ENCODE measurements around the gene TAS2R9. TPM values are rescaled to one million over a fixed set of nuclear protein-coding genes. Genes with fewer than 3 reads are reported as not detected.

Gene TAS2R9
- total and polyA plus RNA-seq, 2 of the 8 experiments (the other 6 are each of a cell fraction or from before 2014, with no cell fraction given) = not detected

DNA sequence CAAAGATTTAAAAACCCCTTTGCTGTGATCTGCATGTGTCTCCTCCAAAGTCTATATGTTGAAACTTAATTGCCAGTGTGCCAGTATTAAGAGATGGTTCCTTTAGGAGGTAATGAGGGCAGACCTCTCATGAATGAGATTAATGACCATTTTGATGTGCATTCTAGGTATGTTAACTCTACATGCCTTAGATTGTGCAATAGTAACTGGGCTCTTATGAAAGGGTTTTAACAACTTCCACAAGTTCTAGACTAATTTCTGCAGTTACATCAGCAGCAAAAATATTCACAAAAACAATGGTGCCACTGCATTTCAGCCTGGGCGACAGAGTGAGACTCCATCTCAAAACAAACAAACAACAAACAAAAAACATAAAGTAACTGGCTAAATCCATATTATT, 20.0 kb upstream of the TAS2R9 start:
- H3K14ac ChIP-seq (ENCODE audit: insufficient read length) = no peak overlapping the region
- no peaks in the 10 kb centered on the region for H3K4me1 ChIP-seq (replicated peaks in 1 of 4; ENCODE audit: control insufficient read depth in 3 of 4, insufficient read depth in 4 of 4, low read length in 3 of 4)
- H3K9ac ChIP-seq (replicated peaks in 1 of 4; ENCODE audit: extremely low read depth in 1 of 4, low read depth in 3 of 4, low read length in 3 of 4) = no peak overlapping the region
- H2BK5ac ChIP-seq (ENCODE audit: low read depth, low read length) = no peak overlapping the region
- no peak overlapping the region for H2BK15ac ChIP-seq (ENCODE audit: low read length)
- H3K79me2 ChIP-seq (ENCODE audit: control insufficient read depth in 1 of 2, insufficient read depth in 2 of 2, low read length in 2 of 2) = no peaks in the 10 kb centered on the region
- no peak overlapping the region for H3K4ac ChIP-seq (replicated peaks; ENCODE audit: insufficient read length, low read depth, low read length)
- no peak overlapping the region for H3K4me2 ChIP-seq (ENCODE audit: insufficient read depth in 1 of 2, low read depth in 2 of 2, low read length in 2 of 2)
- H3K79me1 ChIP-seq (ENCODE audit: low read depth, low read length) = no peaks in the 10 kb centered on the region
- no peak overlapping the region for H2BK12ac ChIP-seq (ENCODE audit: low read depth, low read length)
- H3K27ac ChIP-seq (ENCODE audit: low read depth, low read length) = no peak overlapping the region
- H3K9me3 ChIP-seq (ENCODE audit: insufficient read depth in 2 of 2, low read depth in 1 of 2, low read length in 1 of 2) = no peaks in the 10 kb centered on the region
- H4K8ac ChIP-seq (ENCODE audit: extremely low read depth, insufficient read depth, low read length) = no peak overlapping the region
- no peak overlapping the region for H4K5ac ChIP-seq (ENCODE audit: insufficient read length, low read depth, low read length)
- no peaks in the 10 kb centered on the region for H3K27me3 ChIP-seq (replicated peaks in 1 of 4; ENCODE audit: control insufficient read depth in 3 of 4, extremely low read depth in 1 of 4, insufficient read depth in 3 of 4, low read length in 3 of 4)
- no peak overlapping the region for H4K91ac ChIP-seq (replicated peaks; ENCODE audit: insufficient read length, low read length)
- H3K23me2 ChIP-seq (ENCODE audit: low read depth, low read length) = no peaks in the 10 kb centered on the region
- H3K56ac ChIP-seq (replicated peaks; ENCODE audit: insufficient read length, low read depth, low read length) = no peak overlapping the region
- H4K20me1 ChIP-seq (replicated peaks in 1 of 2; ENCODE audit: control insufficient read depth in 1 of 2, insufficient read depth in 2 of 2, low read length in 2 of 2) = no peaks in the 10 kb centered on the region
- no peak overlapping the region for H3K18ac ChIP-seq (ENCODE audit: extremely low read depth, low read length)
- H2BK120ac ChIP-seq (replicated peaks; ENCODE audit: low read depth, low read length) = no peak overlapping the region
- FAIRE-seq (no peak), DNase-seq (ENCODE audit: low read depth in 1 of 2, low spot score in 2 of 2) (no peak)
- no peak overlapping the region for H2AFZ ChIP-seq (ENCODE audit: low read length)
- no peak overlapping the region for H3K4me3 ChIP-seq (ENCODE audit: extremely low read depth in 1 of 4, insufficient read depth in 2 of 4, low read depth in 3 of 4, low read length in 4 of 4)
- ChIA-PET POLR2A (ENCODE audit: partially characterized antibody) (no interaction called here), CTCF (ENCODE audit: partially characterized antibody) (no interaction called here)
- TF ChIP-seq JUND (IDR thresholded peaks at IDR 0.05; ENCODE audit: low read length) (no peak), KDM1A (IDR thresholded peaks at IDR 0.05; ENCODE audit: borderline replicate concordance, low read length) (no peak), HDAC2 (IDR thresholded peaks at IDR 0.05; ENCODE audit: borderline replicate concordance in 1 of 2, low read depth in 2 of 2, low read length in 2 of 2) (no peak), BCL11A (IDR thresholded peaks at IDR 0.05; ENCODE audit: low read depth in 2 of 2, low read length in 2 of 2) (no peak), RAD21 (IDR thresholded peaks at IDR 0.05 in 1 of 2, conservative IDR thresholded peaks at IDR 0.05 in 1 of 2; ENCODE audit: low read depth in 2 of 2, low read length in 2 of 2) (no peak), SAP30 (IDR thresholded peaks at IDR 0.05; ENCODE audit: insufficient read depth, insufficient replicate concordance, low read length) (no peak)
- 95% methylated on average over 1 of the region's 1 CpG; no CpG with 5 or more reads in 1 of the 2 experiments for WGBS, 2 experiments (ENCODE audit: extremely low coverage in 1 of 2, insufficient coverage in 1 of 2, insufficient read length in 1 of 2, insufficient replicate concordance in 2 of 2, low coverage in 1 of 2, low lambda C conversion rate in 2 of 2, missing lambda C conversion rate in 1 of 2)
- H2BK20ac ChIP-seq (ENCODE audit: low read length) = no peak overlapping the region
- H3K23ac ChIP-seq (ENCODE audit: insufficient read length) = no peak overlapping the region
- no peaks in the 10 kb centered on the region for H3K36me3 ChIP-seq (ENCODE audit: control insufficient read depth in 2 of 4, insufficient read depth in 4 of 4, low read length in 3 of 4)
- no peak overlapping the region for H2AK5ac ChIP-seq (ENCODE audit: low read depth, low read length)
